ENCODE measurements around the gene NKD1. TPM values are rescaled to one million over a fixed set of nuclear protein-coding genes. Genes with fewer than 3 reads are reported as not detected.

The NKD1 gene
- total RNA-seq, 4 donors from 2014 or later = 1.8 to 9.1 (median 2.6) TPM

- TF ChIP-seq CTCF (IDR thresholded peaks at IDR 0.05) = no peak
- no peak for TF ChIP-seq POLR2AphosphoS5 (IDR thresholded peaks at IDR 0.05)
- TF ChIP-seq POLR2A (IDR thresholded peaks at IDR 0.05) = no peak
- no peak for TF ChIP-seq EP300 (IDR thresholded peaks at IDR 0.05)
- no peak for DNase-seq (ENCODE audit: low spot score in 2 of 2)
- Histone ChIP-seq H3K9me3 (no peaks in the 10 kb centered on the region), H3K4me3 (no peak overlapping the region), H3K36me3 (no peaks in the 10 kb centered on the region), H3K27ac (no peak overlapping the region), H3K27me3 (no peaks in the 10 kb centered on the region), H3K4me1 (no peaks in the 10 kb centered on the region)
- 95% methylated on average over 6 of the region's 6 CpGs for WGBS
Observed at GRCh38 chr16:50532576-50532975, 15.6 kb upstream of the NKD1 start.

GRCh38 chr16:50533317-50533716, 14.9 kb upstream of the NKD1 start:
- H3K27ac ChIP-seq = no peak overlapping the region
- no peaks in the 10 kb centered on the region for H3K9me3 ChIP-seq
- H3K4me3 ChIP-seq = no peak overlapping the region
- no peak for DNase-seq (ENCODE audit: low spot score in 2 of 2)
- no peaks in the 10 kb centered on the region for H3K36me3 ChIP-seq
- TF ChIP-seq EP300 (IDR thresholded peaks at IDR 0.05) (no peak), CTCF (IDR thresholded peaks at IDR 0.05) (no peak), POLR2A (IDR thresholded peaks at IDR 0.05) (no peak), POLR2AphosphoS5 (IDR thresholded peaks at IDR 0.05) (no peak)
- WGBS = 100% methylated on average over 3 of the region's 4 CpGs
- H3K27me3 ChIP-seq = no peaks in the 10 kb centered on the region
- H3K4me1 ChIP-seq = no peaks in the 10 kb centered on the region

- Histone ChIP-seq H3K4me3 (no peak overlapping the region), H3K27ac (no peak overlapping the region), H3K27me3 (no peaks in the 10 kb centered on the region), H3K9me3 (no peaks in the 10 kb centered on the region), H3K4me1 (no peaks in the 10 kb centered on the region), H3K36me3 (no peaks in the 10 kb centered on the region)
- no peak for TF ChIP-seq POLR2A (IDR thresholded peaks at IDR 0.05)
- no peak for TF ChIP-seq CTCF (IDR thresholded peaks at IDR 0.05)
- TF ChIP-seq POLR2AphosphoS5 (IDR thresholded peaks at IDR 0.05) = no peak
- no peak for TF ChIP-seq EP300 (IDR thresholded peaks at IDR 0.05)
- WGBS = 83% methylated on average over 4 of the region's 4 CpGs
- DNase-seq (ENCODE audit: low spot score in 2 of 2) = peak in 1 of 2 donors; percentile 35
Observed at GRCh38 chr16:50534091-50534490, 14.1 kb upstream of the NKD1 start.

- Histone ChIP-seq H3K27ac (no peak overlapping the region), H3K4me1 (no peaks in the 10 kb centered on the region), H3K4me3 (no peak overlapping the region), H3K27me3 (no peaks in the 10 kb centered on the region), H3K36me3 (no peaks in the 10 kb centered on the region), H3K9me3 (no peaks in the 10 kb centered on the region)
- TF ChIP-seq POLR2A (IDR thresholded peaks at IDR 0.05) (no peak), POLR2AphosphoS5 (IDR thresholded peaks at IDR 0.05) (no peak), EP300 (IDR thresholded peaks at IDR 0.05) (no peak), CTCF (IDR thresholded peaks at IDR 0.05) (no peak)
- WGBS = 94% methylated on average over 10 of the region's 10 CpGs
- DNase-seq (ENCODE audit: low spot score in 2 of 2) = peak in 1 of 2 donors; percentile 18
Observed at GRCh38 chr16:50534556-50534955, 13.6 kb upstream of the NKD1 start.

- H3K27ac ChIP-seq = no peak overlapping the region
- WGBS = 100% methylated on average over 2 of the region's 2 CpGs
- no peaks in the 10 kb centered on the region for H3K27me3 ChIP-seq
- no peak for DNase-seq (ENCODE audit: low spot score in 2 of 2)
- TF ChIP-seq EP300 (IDR thresholded peaks at IDR 0.05) (no peak), POLR2AphosphoS5 (IDR thresholded peaks at IDR 0.05) (no peak), CTCF (IDR thresholded peaks at IDR 0.05) (no peak), POLR2A (IDR thresholded peaks at IDR 0.05) (no peak)
- H3K4me3 ChIP-seq = no peak overlapping the region
- H3K9me3 ChIP-seq = no peaks in the 10 kb centered on the region
- H3K4me1 ChIP-seq = no peaks in the 10 kb centered on the region
- no peaks in the 10 kb centered on the region for H3K36me3 ChIP-seq
Observed at GRCh38 chr16:50534958-50535357, 13.2 kb upstream of the NKD1 start.
